K562 (cell line): ENCODE measurements around the gene NEK2. TPM values are rescaled to one million over a fixed set of nuclear protein-coding genes. Genes with fewer than 3 reads are reported as not detected.

Experiments
- CAMTA2 ChIP-seq: fragments of 250-450 bp; sonication (Bioruptor Pico); conservative IDR thresholded peaks from 2 replicates; pipeline ENCODE4 v1.5.1; 2022
- CBFA2T3 ChIP-seq: fragments of 450-650 bp; IDR thresholded peaks from 2 replicates; pipeline ENCODE4 v1.6.1; 2017
- DACH1 ChIP-seq: fragments of 450-650 bp; IDR thresholded peaks from 2 replicates; pipeline ENCODE4 v1.6.1; 2018; ENCODE audit not compliant: partially characterized antibody
- DPF2 ChIP-seq: fragments of 450-650 bp; IDR thresholded peaks from 2 replicates; pipeline ENCODE4 v1.6.1; 2016
- GATA2 ChIP-seq: sonication (generic); formaldehyde crosslinking; IDR thresholded peaks from 2 replicates; pipeline ENCODE4 v1.4.0; 2020; ENCODE audit warnings: mild to moderate bottlenecking, missing genetic modification reagents
- JUND ChIP-seq, 2 experiments: IDR thresholded peaks; 2 replicates in 1 of 2; 3 replicates in 1 of 2; pipeline ENCODE4 v1.6.1; 2011; ENCODE audit warnings: borderline replicate concordance in 2 of 2, low read depth in 2 of 2, low read length in 2 of 2, improper control_type of control experiment in 1 of 2, missing biosample characterization in 1 of 2, missing genetic modification characterization in 1 of 2, missing genetic modification reagents in 1 of 2
- LEF1 ChIP-seq: fragments of 450-650 bp; IDR thresholded peaks from 2 replicates; pipeline ENCODE4 v1.6.1; 2016; ENCODE audit warnings: mild to moderate bottlenecking
- NCOR1 ChIP-seq: fragments of 450-650 bp; IDR thresholded peaks from 2 replicates; pipeline ENCODE4 v1.6.1; 2016; ENCODE audit warnings: mild to moderate bottlenecking, moderate library complexity
- NR2C1 ChIP-seq, 2 experiments: fragments of 450-650 bp; IDR thresholded peaks; 2 replicates each; pipeline ENCODE4 v1.6.1; 2017; ENCODE audit warnings: mild to moderate bottlenecking in 2 of 2, antibody characterized with exemption in 1 of 2, inconsistent platforms in 1 of 2, missing compliant biosample characterization in 1 of 2, missing genetic modification characterization in 1 of 2
- SMARCA4 ChIP-seq: fragments of 450-650 bp; IDR thresholded peaks from 2 replicates; pipeline ENCODE4 v1.6.1; 2016
- TRIM28 ChIP-seq: fragments of 450-650 bp; IDR thresholded peaks from 2 replicates; pipeline ENCODE4 v1.6.1; 2017
- ZBTB7A ChIP-seq: IDR thresholded peaks from 2 replicates; pipeline ENCODE4 v1.6.1; 2011; ENCODE audit warnings: low read depth, mild to moderate bottlenecking, low read length, moderate library complexity, borderline replicate concordance; ENCODE audit not compliant: control insufficient read depth
- polyA plus RNA-seq, 8 experiments: library from polyadenylated mRNA; depleted of rRNA in 4 of 8; stranded (reverse) in 5 of 8; unstranded in 3 of 8; fragments of >200 nt; fragmentation: Nextera tagmentation in 2 of 8; fragmentation: Illumina TruSeq in 1 of 8; extraction: Ambion mirVana in 2 of 8; extraction: Trizol in 1 of 8; gene quantifications; 2 replicates each; pipeline versions ENCODE4 v1.2.1 to v1.2.3, GENCODE V29; 2011 to 2014; ENCODE audit warnings: inconsistent platforms in 1 of 8, missing spikeins in 1 of 8
- total RNA-seq, 7 experiments: library from RNA; depleted of rRNA in 6 of 7; stranded (reverse); fragments of >200 nt in 6 of 7; fragmentation: Illumina TruSeq in 2 of 7; extraction: Trizol in 2 of 7; gene quantifications; 2 replicates each; pipeline versions ENCODE4 v1.2.1 to v1.2.3, GENCODE V29; 2011 to 2021; ENCODE audit warnings: low replicate concordance in 1 of 7
- TF ChIP-seq, protein P1 (sequence below), 2 experiments: fragments of 450-650 bp; formaldehyde crosslinking in 1 of 2; IDR thresholded peaks; 2 replicates each; pipeline versions ENCODE4 v1.4.0 to v1.6.1; 2014 to 2020; ENCODE audit warnings: mild to moderate bottlenecking in 2 of 2, borderline replicate concordance in 1 of 2, low read depth in 1 of 2
- TF ChIP-seq, protein P2 (sequence below): sonication (generic); formaldehyde crosslinking; IDR thresholded peaks from 2 replicates; pipeline ENCODE4 v1.5.0; 2020; ENCODE audit warnings: missing genetic modification reagents

Gene NEK2
- total and polyA plus RNA-seq, 9 of the 15 experiments (the other 6 are each of a cell fraction or from before 2014, with no cell fraction given): 30.0 to 74.7 (median 66.4) TPM

- peak; percentile 45; the same call in 1 of the 2 replicates for TF ChIP-seq ZBTB7A
- peak; percentile 11; the same call in 1 of the 2 replicates for TF ChIP-seq JUND (IDR thresholded peaks at IDR 0.05; ENCODE audit: borderline replicate concordance, low read depth, low read length)
- TF ChIP-seq JUND (tag; IDR thresholded peaks at IDR 0.05; ENCODE audit: borderline replicate concordance, low read depth, low read length): peak; percentile 11; the same call in 1 of the 3 replicates
- peak; percentile 62 for TF ChIP-seq CBFA2T3
- TF ChIP-seq TRIM28: no peak
- peak; percentile 62; the same call in 1 of the 2 replicates for TF ChIP-seq DPF2
- TF ChIP-seq LEF1: no peak
- peak; percentile 53; the same call in 1 of the 2 replicates for TF ChIP-seq GATA2 (CRISPR knock-in tag)
- TF ChIP-seq, protein P1, sequence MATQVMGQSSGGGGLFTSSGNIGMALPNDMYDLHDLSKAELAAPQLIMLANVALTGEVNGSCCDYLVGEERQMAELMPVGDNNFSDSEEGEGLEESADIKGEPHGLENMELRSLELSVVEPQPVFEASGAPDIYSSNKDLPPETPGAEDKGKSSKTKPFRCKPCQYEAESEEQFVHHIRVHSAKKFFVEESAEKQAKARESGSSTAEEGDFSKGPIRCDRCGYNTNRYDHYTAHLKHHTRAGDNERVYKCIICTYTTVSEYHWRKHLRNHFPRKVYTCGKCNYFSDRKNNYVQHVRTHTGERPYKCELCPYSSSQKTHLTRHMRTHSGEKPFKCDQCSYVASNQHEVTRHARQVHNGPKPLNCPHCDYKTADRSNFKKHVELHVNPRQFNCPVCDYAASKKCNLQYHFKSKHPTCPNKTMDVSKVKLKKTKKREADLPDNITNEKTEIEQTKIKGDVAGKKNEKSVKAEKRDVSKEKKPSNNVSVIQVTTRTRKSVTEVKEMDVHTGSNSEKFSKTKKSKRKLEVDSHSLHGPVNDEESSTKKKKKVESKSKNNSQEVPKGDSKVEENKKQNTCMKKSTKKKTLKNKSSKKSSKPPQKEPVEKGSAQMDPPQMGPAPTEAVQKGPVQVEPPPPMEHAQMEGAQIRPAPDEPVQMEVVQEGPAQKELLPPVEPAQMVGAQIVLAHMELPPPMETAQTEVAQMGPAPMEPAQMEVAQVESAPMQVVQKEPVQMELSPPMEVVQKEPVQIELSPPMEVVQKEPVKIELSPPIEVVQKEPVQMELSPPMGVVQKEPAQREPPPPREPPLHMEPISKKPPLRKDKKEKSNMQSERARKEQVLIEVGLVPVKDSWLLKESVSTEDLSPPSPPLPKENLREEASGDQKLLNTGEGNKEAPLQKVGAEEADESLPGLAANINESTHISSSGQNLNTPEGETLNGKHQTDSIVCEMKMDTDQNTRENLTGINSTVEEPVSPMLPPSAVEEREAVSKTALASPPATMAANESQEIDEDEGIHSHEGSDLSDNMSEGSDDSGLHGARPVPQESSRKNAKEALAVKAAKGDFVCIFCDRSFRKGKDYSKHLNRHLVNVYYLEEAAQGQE (IDR thresholded peaks at IDR 0.05; ENCODE audit: borderline replicate concordance): 0 out of 2 replicates have a peak, but pooled peaks have one; percentile 7
- TF ChIP-seq, protein P1 (CRISPR knock-in tag; IDR thresholded peaks at IDR 0.05; ENCODE audit: low read depth): no peak
- peak; percentile 62; the same call in 1 of the 2 replicates for TF ChIP-seq NR2C1 (IDR thresholded peaks at IDR 0.05)
- peak; percentile 76 for TF ChIP-seq NR2C1 (tag; IDR thresholded peaks at IDR 0.05)
- no peak for TF ChIP-seq CAMTA2
- peak; percentile 73 for TF ChIP-seq DACH1
- TF ChIP-seq NCOR1: peak; percentile 44; the same call in 1 of the 2 replicates
- TF ChIP-seq SMARCA4: 0 out of 2 replicates have a peak, but pooled peaks have one; percentile 24
- TF ChIP-seq, protein P2, sequence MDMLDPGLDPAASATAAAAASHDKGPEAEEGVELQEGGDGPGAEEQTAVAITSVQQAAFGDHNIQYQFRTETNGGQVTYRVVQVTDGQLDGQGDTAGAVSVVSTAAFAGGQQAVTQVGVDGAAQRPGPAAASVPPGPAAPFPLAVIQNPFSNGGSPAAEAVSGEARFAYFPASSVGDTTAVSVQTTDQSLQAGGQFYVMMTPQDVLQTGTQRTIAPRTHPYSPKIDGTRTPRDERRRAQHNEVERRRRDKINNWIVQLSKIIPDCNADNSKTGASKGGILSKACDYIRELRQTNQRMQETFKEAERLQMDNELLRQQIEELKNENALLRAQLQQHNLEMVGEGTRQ (CRISPR knock-in tag): peak; percentile 67
- TF ChIP-seq, all 486 proteins: peak for 37
Observed at GRCh38 chr1:211695135-211695816, 19.9 kb upstream of the NEK2 start (continued).
